Breast epithelium (tissue), 4 donors: ENCODE results near the gene EPHA2. TPM values are rescaled to one million over a fixed set of nuclear protein-coding genes. Genes with fewer than 3 reads are reported as not detected.

Experiments
- DNase-seq, 2 donors: peaks; one replicate each; pipeline ENCODE4 v3.0.0-alpha.2; 2019; ENCODE audit warnings: low spot score in 2 of 2
- H3K27ac ChIP-seq, 2 donors: fragments of 200-600 bp; sonication (generic) in 1 of 2; one replicate each; pipeline ENCODE4 v1.5.1; 2016 to 2019; ENCODE audit warnings: mild to moderate bottlenecking in 1 of 2
- H3K27me3 ChIP-seq, 2 donors: fragments of 200-600 bp; sonication (generic) in 1 of 2; one replicate each; pipeline versions ENCODE4 v1.5.1 to v1.6.0; 2017 to 2019; ENCODE audit warnings: control low read depth in 1 of 2, mild to moderate bottlenecking in 1 of 2
- H3K36me3 ChIP-seq: fragments of 200-600 bp; one replicate; pipeline ENCODE4 v1.5.1; 2019
- H3K4me1 ChIP-seq, 2 donors: fragments of 200-600 bp; sonication (generic); one replicate each; pipeline ENCODE4 v1.5.1; 2016 to 2019; ENCODE audit warnings: control low read depth in 1 of 2
- H3K4me3 ChIP-seq, 3 donors: fragments of 200-600 bp; sonication (generic); 1 replicate in 2 of 3; 2 replicates in 1 of 3; pipeline ENCODE4 v1.5.1; 2016 to 2019; ENCODE audit warnings: mild to moderate bottlenecking in 3 of 3, moderate library complexity in 2 of 3
- H3K9me3 ChIP-seq, 2 donors: fragments of 200-600 bp; sonication (generic) in 1 of 2; one replicate each; pipeline ENCODE4 v1.5.1; 2016 to 2019; ENCODE audit warnings: control low read depth in 1 of 2
- CTCF ChIP-seq, 3 donors: fragments of 450-650 bp; IDR thresholded peaks; one replicate each; pipeline ENCODE4 v1.5.1; 2016 to 2017; ENCODE audit warnings: antibody characterized with exemption in 3 of 3, mild to moderate bottlenecking in 3 of 3, moderate library complexity in 3 of 3
- POLR2A ChIP-seq: fragments of 450-650 bp; IDR thresholded peaks from one replicate; pipeline ENCODE4 v1.6.1; 2016; ENCODE audit warnings: antibody characterized with exemption, mild to moderate bottlenecking, moderate library complexity
- POLR2AphosphoS5 ChIP-seq, 3 donors: sonication (generic); formaldehyde crosslinking; IDR thresholded peaks; one replicate each; pipeline ENCODE4 v1.6.1; 2017; ENCODE audit warnings: antibody characterized with exemption in 3 of 3
- intact Hi-C: fragments of 100-400 bp; cut with DNase I; formaldehyde crosslinking; loops from one replicate; pipeline ENCODE4 v1.15.1; 2023; ENCODE audit warnings: low total_unique reads
- total RNA-seq, 3 donors: library from RNA; depleted of rRNA; stranded (reverse); fragments of >200 nt; gene quantifications; one replicate each; pipeline ENCODE4 v1.1.0, GENCODE V29; 2016

Gene EPHA2
- total RNA-seq, 3 donors from 2014 or later = 5.8 to 18.4 (median 16.7) TPM

- Histone ChIP-seq H3K36me3 (no peaks in the 10 kb centered on the region), H3K4me1 (peaks cover 12 to 16% of the 10 kb centered on the region in 2 donors), H3K9me3 (no peaks in the 10 kb centered on the region), H3K27ac (peak overlapping the region; percentile 83 to 84), H3K4me3 (peak overlapping the region; percentile 23 to 54 (median 31)), H3K27me3 (no peaks in the 10 kb centered on the region)
- DNase-seq = peak; percentile 83 to 87
- intact Hi-C loops = no loop called here
- TF ChIP-seq POLR2AphosphoS5 (IDR thresholded peaks at IDR 0.05) = peak; percentile 10 to 61 (median 36)
- TF ChIP-seq CTCF (IDR thresholded peaks at IDR 0.05) = no peak
- no peak for TF ChIP-seq POLR2A
Observed at GRCh38 chr1:16145030-16145661, 10.7 kb downstream of the EPHA2 start.

GRCh38 chr1:16144325-16145029, 11.4 kb downstream of the EPHA2 start:
- no peaks in the 10 kb centered on the region for H3K9me3 ChIP-seq
- no peak for TF ChIP-seq POLR2A
- no peak for TF ChIP-seq CTCF (IDR thresholded peaks at IDR 0.05)
- TF ChIP-seq POLR2AphosphoS5 (IDR thresholded peaks at IDR 0.05) = no peak
- peak overlapping the region; percentile 83 to 84 for H3K27ac ChIP-seq
- H3K36me3 ChIP-seq = no peaks in the 10 kb centered on the region
- peaks cover 12 to 19% of the 10 kb centered on the region in 2 donors for H3K4me1 ChIP-seq
- peak overlapping the region in 2 of 3 donors; percentile 31 to 54 for H3K4me3 ChIP-seq
- intact Hi-C loops = no loop called here
- H3K27me3 ChIP-seq = no peaks in the 10 kb centered on the region
- no peak for DNase-seq

GRCh38 chr1:16143566-16144324, 12.1 kb downstream of the EPHA2 start:
- no peak for TF ChIP-seq POLR2A
- TF ChIP-seq POLR2AphosphoS5 (IDR thresholded peaks at IDR 0.05) = no peak
- TF ChIP-seq CTCF (IDR thresholded peaks at IDR 0.05) = no peak
- Histone ChIP-seq H3K27ac (peak overlapping the region; percentile 83 to 84), H3K27me3 (no peaks in the 10 kb centered on the region), H3K4me1 (peaks cover 12 to 23% of the 10 kb centered on the region in 2 donors), H3K9me3 (no peaks in the 10 kb centered on the region), H3K36me3 (no peaks in the 10 kb centered on the region), H3K4me3 (no peak overlapping the region)
- intact Hi-C loops = no loop called here
- DNase-seq = no peak

GRCh38 chr1:16143005-16143565, 12.8 kb downstream of the EPHA2 start:
- intact Hi-C loops = no loop called here

More at GRCh38 chr1:16143005-16143565, 12.8 kb downstream of the EPHA2 start:
- no peak for DNase-seq
- Histone ChIP-seq H3K27me3 (no peaks in the 10 kb centered on the region), H3K9me3 (no peaks in the 10 kb centered on the region), H3K4me3 (no peak overlapping the region), H3K27ac (peak overlapping the region; percentile 39 to 84), H3K36me3 (no peaks in the 10 kb centered on the region), H3K4me1 (peaks cover 12 to 23% of the 10 kb centered on the region in 2 donors)
- TF ChIP-seq POLR2AphosphoS5 (IDR thresholded peaks at IDR 0.05) (no peak), POLR2A (no peak), CTCF (IDR thresholded peaks at IDR 0.05) (no peak)
